IMR-90 (cell line): ENCODE results near the gene GPR37. TPM values are rescaled to one million over a fixed set of nuclear protein-coding genes. Genes with fewer than 3 reads are reported as not detected.

Experiments used
- ATAC-seq: fragments of 200-7000 bp; cut with Tn5 transposase; 2 replicates; pipeline ENCODE4 v1.9.1; 2020; ENCODE audit warnings: low read depth, mild to moderate bottlenecking, moderate library complexity
- BruUV-seq: library from RNA; stranded (reverse); fragments of 400-500 nt; replicated peaks from 2 replicates; lab custom pipeline; 2021; lab: Mats Ljungman, UMichigan
- CTCF ChIA-PET: fragments of 300-600 bp; formaldehyde crosslinking; extraction: SDS; loops from one replicate; lab custom pipeline; 2021; ENCODE audit warnings: antibody characterized with exemption; lab: Yijun Ruan, JAX
- POLR2A ChIA-PET: fragments of 300-600 bp; sonication (Branson Sonifier 250); formaldehyde crosslinking; loops from one replicate; lab custom pipeline; 2022; ENCODE audit warnings: antibody characterized with exemption; ENCODE audit not compliant: unreplicated experiment; lab: Charles Lee
- DNase-seq: peaks from one replicate; pipeline ENCODE4 v3.0.0; 2013
- H2AFZ ChIP-seq: replicated peaks from 2 replicates; pipeline ENCODE3; 2013; ENCODE audit warnings: low read length, mild to moderate bottlenecking; ENCODE audit not compliant: poor library complexity
- H2AK5ac ChIP-seq: 2 replicates; pipeline ENCODE4 v1.6.1; 2013; ENCODE audit warnings: low read depth, low read length, inconsistent platforms
- H2AK9ac ChIP-seq: replicated peaks from 2 replicates; pipeline ENCODE3; 2013; ENCODE audit warnings: mild to moderate bottlenecking, low read depth, low read length, moderate library complexity; ENCODE audit not compliant: poor library complexity
- H2BK120ac ChIP-seq: 2 replicates; pipeline ENCODE4 v1.6.1; 2013; ENCODE audit warnings: low read depth, low read length, inconsistent platforms
- H2BK15ac ChIP-seq: 3 replicates; pipeline ENCODE4 v1.6.1; 2013; ENCODE audit warnings: low read depth, low read length, inconsistent platforms
- H2BK20ac ChIP-seq: 2 replicates; pipeline ENCODE4 v1.6.1; 2013; ENCODE audit warnings: low read depth, mild to moderate bottlenecking, inconsistent platforms, low read length, moderate library complexity
- H2BK5ac ChIP-seq: 2 replicates; pipeline ENCODE4 v1.6.1; 2013; ENCODE audit warnings: mild to moderate bottlenecking, low read depth, low read length, inconsistent platforms; ENCODE audit not compliant: poor library complexity, severe bottlenecking
- H3K14ac ChIP-seq: replicated peaks from 2 replicates; pipeline ENCODE4 v1.6.1; 2013; ENCODE audit warnings: low read depth, low read length, inconsistent platforms
- H3K18ac ChIP-seq: 2 replicates; pipeline ENCODE4 v1.6.1; 2013; ENCODE audit warnings: low read depth, low read length, control low read depth
- H3K23ac ChIP-seq: 2 replicates; pipeline ENCODE4 v1.6.1; 2013; ENCODE audit warnings: low read depth, low read length, inconsistent platforms
- H3K27ac ChIP-seq: 2 replicates; pipeline ENCODE4 v1.5.1; 2013; ENCODE audit warnings: mild to moderate bottlenecking, control low read depth, low read length; ENCODE audit not compliant: insufficient read depth
- H3K27me3 ChIP-seq: 2 replicates; pipeline ENCODE4 v1.6.1; 2013; ENCODE audit warnings: low read length; ENCODE audit not compliant: control insufficient read depth, insufficient read depth
- H3K36me3 ChIP-seq: 2 replicates; pipeline ENCODE4 v1.6.1; 2013; ENCODE audit warnings: low read length, mixed read lengths; ENCODE audit not compliant: control insufficient read depth, insufficient read depth
- H3K4ac ChIP-seq: 2 replicates; pipeline ENCODE4 v1.6.1; 2013; ENCODE audit warnings: low read depth, low read length, inconsistent platforms
- H3K4me1 ChIP-seq: 2 replicates; pipeline ENCODE4 v1.6.1; 2013; ENCODE audit warnings: low read length, mixed read lengths; ENCODE audit not compliant: control insufficient read depth, insufficient read depth
- H3K4me2 ChIP-seq: 2 replicates; pipeline ENCODE4 v1.6.1; 2013; ENCODE audit warnings: low read depth, mild to moderate bottlenecking, control low read depth, low read length, moderate library complexity
- H3K4me3 ChIP-seq: 2 replicates; pipeline ENCODE4 v1.5.1; 2013; ENCODE audit warnings: low read depth, mild to moderate bottlenecking, control low read depth, low read length, moderate library complexity; ENCODE audit not compliant: insufficient read depth
- H3K56ac ChIP-seq: 2 replicates; pipeline ENCODE4 v1.6.1; 2013; ENCODE audit warnings: low read length, inconsistent platforms; ENCODE audit not compliant: insufficient read depth; ENCODE audit errors: extremely low read depth
- H3K79me1 ChIP-seq, 2 experiments: 2 replicates each; pipeline ENCODE4 v1.6.1; 2013; ENCODE audit warnings: low read length in 2 of 2, inconsistent platforms in 1 of 2, low read depth in 1 of 2
- H3K9ac ChIP-seq: 2 replicates; pipeline ENCODE4 v1.6.1; 2013; ENCODE audit warnings: low read depth, low read length, control low read depth
- H3K9me1 ChIP-seq: 2 replicates; pipeline ENCODE4 v1.6.1; 2013; ENCODE audit warnings: low read length, inconsistent platforms; ENCODE audit not compliant: insufficient read depth
- H3K9me3 ChIP-seq: 2 replicates; pipeline ENCODE4 v1.6.1; 2013; ENCODE audit warnings: low read length; ENCODE audit not compliant: control insufficient read depth, insufficient read depth
- H4K20me1 ChIP-seq: 2 replicates; pipeline ENCODE4 v1.6.1; 2013; ENCODE audit warnings: low read length, inconsistent platforms; ENCODE audit not compliant: insufficient read depth
- H4K5ac ChIP-seq: 2 replicates; pipeline ENCODE4 v1.6.1; 2013; ENCODE audit warnings: mild to moderate bottlenecking, low read depth, low read length, control low read depth
- H4K8ac ChIP-seq, 2 experiments: 2 replicates each; pipeline ENCODE4 v1.6.1; 2013; ENCODE audit warnings: low read depth in 2 of 2, low read length in 2 of 2, control low read depth in 1 of 2, inconsistent platforms in 1 of 2
- H4K91ac ChIP-seq: 2 replicates; pipeline ENCODE4 v1.6.1; 2013; ENCODE audit warnings: low read depth, low read length, inconsistent platforms; ENCODE audit not compliant: insufficient read depth
- ELK1 ChIP-seq: fragments of 150-350 bp; IDR thresholded peaks from 2 replicates; pipeline ENCODE4 v1.6.1; 2016; ENCODE audit warnings: low read depth, mild to moderate bottlenecking, low read length, moderate library complexity, borderline replicate concordance
- POLR2A ChIP-seq: IDR thresholded peaks from 2 replicates; pipeline ENCODE4 v1.6.1; 2012; ENCODE audit warnings: mild to moderate bottlenecking, low read depth, low read length
- RAD21 ChIP-seq: IDR thresholded peaks from 2 replicates; pipeline ENCODE4 v1.6.1; 2012; ENCODE audit warnings: low read length, improper control_type of control experiment
- RFX5 ChIP-seq: IDR thresholded peaks from 2 replicates; pipeline ENCODE4 v1.8.0; 2012; ENCODE audit warnings: low read depth, mild to moderate bottlenecking, low read length, moderate library complexity
- SMC3 ChIP-seq: fragments of 150-350 bp; IDR thresholded peaks from 2 replicates; pipeline ENCODE4 v1.6.1; 2016; ENCODE audit warnings: low read depth, mild to moderate bottlenecking, antibody characterized with exemption, low read length, moderate library complexity
- WGBS, 2 experiments: methylation state at CpG; one replicate each; pipeline versions ENCODE4 v1.1.5 to v1.1.7; 2013; ENCODE audit warnings: missing lambda C conversion rate in 2 of 2; ENCODE audit not compliant: insufficient read length in 1 of 2; ENCODE audit errors: extremely low coverage in 2 of 2; 5-methylcytosine and 5-hydroxymethylcytosine counted together
- dilution Hi-C: fragments of 300-500 bp; cut with HindIII; formaldehyde crosslinking; loops from one replicate; pipeline ENCODE4 v1.14.3; 2018; ENCODE audit warnings: low sequenced_read_pairs; ENCODE audit not compliant: unreplicated experiment
- in situ Hi-C: fragments of 300-500 bp; cut with MboI; formaldehyde crosslinking; loops from 3 replicates; pipeline ENCODE4 v1.14.3; 2019; ENCODE audit warnings: low sequenced_read_pairs, inconsistent platforms, mixed read lengths
- intact Hi-C: fragments of 100-400 bp; cut with micrococcal nuclease; formaldehyde crosslinking; loops from 2 replicates; pipeline ENCODE4 v1.10.0; 2022
- polyA plus RNA-seq, 3 experiments: library from polyadenylated mRNA; depleted of rRNA; stranded (reverse); fragments of >200 nt; gene quantifications; 2 replicates each; pipeline ENCODE4 v1.2.3, GENCODE V29; 2012; ENCODE audit warnings: low replicate concordance in 1 of 3
- total RNA-seq: library from RNA; depleted of rRNA; stranded (reverse); fragments of >200 nt; gene quantifications from 2 replicates; pipeline ENCODE4 v1.2.3, GENCODE V29; 2012
- TF ChIP-seq, protein P1 (sequence below): conservative IDR thresholded peaks from 2 replicates; pipeline ENCODE4 v1.5.1; 2012; ENCODE audit warnings: mild to moderate bottlenecking, low read depth, low read length, improper control_type of control experiment
- TF ChIP-seq, protein P2 (sequence below): fragments of 150-350 bp; IDR thresholded peaks from 2 replicates; pipeline ENCODE4 v1.6.1; 2017; ENCODE audit warnings: mild to moderate bottlenecking, antibody characterized with exemption, low read length, low read depth

GPR37 gene
- total and polyA plus RNA-seq, 2 of the 4 experiments (the other 2 are of a cell fraction): 4.6 to 9.3 TPM

DNA sequence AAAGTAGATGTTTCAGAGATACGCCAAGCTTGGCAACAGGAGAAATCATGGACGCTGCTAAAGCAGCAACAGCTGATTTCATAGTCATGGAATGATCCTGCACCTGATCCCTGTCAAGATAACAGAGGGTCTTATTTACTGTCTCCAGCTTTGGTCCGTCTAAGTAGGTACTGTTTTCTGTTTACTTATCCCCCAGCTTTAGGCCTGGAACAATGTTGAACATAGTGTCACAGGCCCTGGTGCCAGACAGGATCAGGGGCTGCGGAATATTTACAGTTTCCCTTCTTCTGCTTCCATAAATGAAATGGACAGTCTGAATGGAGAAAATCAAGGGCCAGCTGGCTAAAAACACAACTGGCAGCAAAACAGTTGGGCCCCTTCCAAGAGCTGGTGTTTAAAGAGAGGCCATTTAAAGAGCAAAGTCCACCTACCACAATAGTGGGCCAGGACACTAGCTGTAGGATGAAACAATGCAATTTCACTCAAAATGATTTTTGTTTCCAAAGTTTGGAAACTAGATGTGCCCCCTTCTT lies 2.9 kb downstream of the GPR37 start:
- Histone ChIP-seq H2BK5ac (peak overlapping the region; percentile 80), H3K27ac (peak overlapping the region; percentile 55; the same call in 1 of the 2 replicates), H2AK9ac (no peak overlapping the region), H3K56ac (peak overlapping the region; percentile 48; the same call in 1 of the 2 replicates), H4K91ac (no peak overlapping the region; the same call in 1 of the 2 replicates), H3K4me3 (peak overlapping the region; percentile 73), H3K14ac (peak overlapping the region; percentile 72), H2BK20ac (no peak overlapping the region), H4K20me1 (peaks cover 23% of the 10 kb centered on the region), H3K4me1 (peaks cover 2% of the 10 kb centered on the region; the same call in 1 of the 2 replicates), H3K36me3 (peaks cover 8% of the 10 kb centered on the region), H3K9me1 (no peaks in the 10 kb centered on the region), H3K27me3 (no peaks in the 10 kb centered on the region), H3K79me1 (peaks cover 4 to 44% of the 10 kb centered on the region in 2 experiments; a peak in 3 of 4 replicates), H2BK120ac (peak overlapping the region; percentile 38; the same call in 1 of the 2 replicates), H3K9ac (peak overlapping the region; percentile 86), H3K4me2 (peak overlapping the region; percentile 92), H3K18ac (peak overlapping the region; percentile 44), H2BK15ac (no peak overlapping the region; the same call in 2 of the 3 replicates), H3K4ac (peak overlapping the region; percentile 31), H3K9me3 (peaks cover 4% of the 10 kb centered on the region; the same call in 1 of the 2 replicates), H2AK5ac (peak overlapping the region; percentile 18; the same call in 1 of the 2 replicates), H3K23ac (peak overlapping the region; percentile 79), H4K8ac (peak overlapping the region in 1 of 2 experiments; percentile 69; a peak in 2 of 4 replicates), H4K5ac (peak overlapping the region; percentile 6; the same call in 1 of the 2 replicates), H2AFZ (no peak overlapping the region)
- ChIA-PET POLR2A (no interaction called here), CTCF (interaction anchor here (0.7 kb wide), 1 partner anchor 315 kb away, joined by 5 read pairs; no protein-coding TSS in a partner anchor)
- DNase-seq (peak; percentile 16), ATAC-seq (no peak)
- WGBS, 2 experiments: no CpG with 5 or more reads among the region's 4 CpGs
- in situ Hi-C loops: no loop called here
- intact Hi-C loops: loop anchor here (2.0 to 5.0 kb wide), 3 partner anchors 115 to 512 kb away; no protein-coding TSS in a partner anchor
- TF ChIP-seq ELK1 (no peak), SMC3 (no peak), RAD21 (no peak), RFX5 (no peak), POLR2A (no peak)
- TF ChIP-seq, protein P1, sequence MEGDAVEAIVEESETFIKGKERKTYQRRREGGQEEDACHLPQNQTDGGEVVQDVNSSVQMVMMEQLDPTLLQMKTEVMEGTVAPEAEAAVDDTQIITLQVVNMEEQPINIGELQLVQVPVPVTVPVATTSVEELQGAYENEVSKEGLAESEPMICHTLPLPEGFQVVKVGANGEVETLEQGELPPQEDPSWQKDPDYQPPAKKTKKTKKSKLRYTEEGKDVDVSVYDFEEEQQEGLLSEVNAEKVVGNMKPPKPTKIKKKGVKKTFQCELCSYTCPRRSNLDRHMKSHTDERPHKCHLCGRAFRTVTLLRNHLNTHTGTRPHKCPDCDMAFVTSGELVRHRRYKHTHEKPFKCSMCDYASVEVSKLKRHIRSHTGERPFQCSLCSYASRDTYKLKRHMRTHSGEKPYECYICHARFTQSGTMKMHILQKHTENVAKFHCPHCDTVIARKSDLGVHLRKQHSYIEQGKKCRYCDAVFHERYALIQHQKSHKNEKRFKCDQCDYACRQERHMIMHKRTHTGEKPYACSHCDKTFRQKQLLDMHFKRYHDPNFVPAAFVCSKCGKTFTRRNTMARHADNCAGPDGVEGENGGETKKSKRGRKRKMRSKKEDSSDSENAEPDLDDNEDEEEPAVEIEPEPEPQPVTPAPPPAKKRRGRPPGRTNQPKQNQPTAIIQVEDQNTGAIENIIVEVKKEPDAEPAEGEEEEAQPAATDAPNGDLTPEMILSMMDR: no peak
- TF ChIP-seq, protein P2, sequence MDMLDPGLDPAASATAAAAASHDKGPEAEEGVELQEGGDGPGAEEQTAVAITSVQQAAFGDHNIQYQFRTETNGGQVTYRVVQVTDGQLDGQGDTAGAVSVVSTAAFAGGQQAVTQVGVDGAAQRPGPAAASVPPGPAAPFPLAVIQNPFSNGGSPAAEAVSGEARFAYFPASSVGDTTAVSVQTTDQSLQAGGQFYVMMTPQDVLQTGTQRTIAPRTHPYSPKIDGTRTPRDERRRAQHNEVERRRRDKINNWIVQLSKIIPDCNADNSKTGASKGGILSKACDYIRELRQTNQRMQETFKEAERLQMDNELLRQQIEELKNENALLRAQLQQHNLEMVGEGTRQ: no peak
- BruUV-seq: no TSS peak
- dilution Hi-C loops: no loop called here
